IMR-90 (cell line): ENCODE measurements around the gene ATG10. TPM values are rescaled to one million over a fixed set of nuclear protein-coding genes. Genes with fewer than 3 reads are reported as not detected.

Source experiments
- ATAC-seq: fragments of 200-7000 bp; cut with Tn5 transposase; 2 replicates; pipeline ENCODE4 v1.9.1; 2020; ENCODE audit warnings: low read depth, mild to moderate bottlenecking, moderate library complexity
- BruUV-seq: library from RNA; stranded (reverse); fragments of 400-500 nt; replicated peaks from 2 replicates; lab custom pipeline; 2021; lab: Mats Ljungman, UMichigan
- CTCF ChIA-PET: fragments of 300-600 bp; formaldehyde crosslinking; extraction: SDS; loops from one replicate; lab custom pipeline; 2021; ENCODE audit warnings: antibody characterized with exemption; lab: Yijun Ruan, JAX
- POLR2A ChIA-PET: fragments of 300-600 bp; sonication (Branson Sonifier 250); formaldehyde crosslinking; loops from one replicate; lab custom pipeline; 2022; ENCODE audit warnings: antibody characterized with exemption; ENCODE audit not compliant: unreplicated experiment; lab: Charles Lee
- DNase-seq: peaks from one replicate; pipeline ENCODE4 v3.0.0; 2013
- H2AFZ ChIP-seq: replicated peaks from 2 replicates; pipeline ENCODE3; 2013; ENCODE audit warnings: low read length, mild to moderate bottlenecking; ENCODE audit not compliant: poor library complexity
- H2AK5ac ChIP-seq: 2 replicates; pipeline ENCODE4 v1.6.1; 2013; ENCODE audit warnings: low read depth, low read length, inconsistent platforms
- H2AK9ac ChIP-seq: replicated peaks from 2 replicates; pipeline ENCODE3; 2013; ENCODE audit warnings: mild to moderate bottlenecking, low read depth, low read length, moderate library complexity; ENCODE audit not compliant: poor library complexity
- H2BK120ac ChIP-seq: 2 replicates; pipeline ENCODE4 v1.6.1; 2013; ENCODE audit warnings: low read depth, low read length, inconsistent platforms
- H2BK15ac ChIP-seq: 3 replicates; pipeline ENCODE4 v1.6.1; 2013; ENCODE audit warnings: low read depth, low read length, inconsistent platforms
- H2BK20ac ChIP-seq: 2 replicates; pipeline ENCODE4 v1.6.1; 2013; ENCODE audit warnings: low read depth, mild to moderate bottlenecking, inconsistent platforms, low read length, moderate library complexity
- H2BK5ac ChIP-seq: 2 replicates; pipeline ENCODE4 v1.6.1; 2013; ENCODE audit warnings: mild to moderate bottlenecking, low read depth, low read length, inconsistent platforms; ENCODE audit not compliant: poor library complexity, severe bottlenecking
- H3K14ac ChIP-seq: replicated peaks from 2 replicates; pipeline ENCODE4 v1.6.1; 2013; ENCODE audit warnings: low read depth, low read length, inconsistent platforms
- H3K18ac ChIP-seq: 2 replicates; pipeline ENCODE4 v1.6.1; 2013; ENCODE audit warnings: low read depth, low read length, control low read depth
- H3K23ac ChIP-seq: 2 replicates; pipeline ENCODE4 v1.6.1; 2013; ENCODE audit warnings: low read depth, low read length, inconsistent platforms
- H3K27ac ChIP-seq: 2 replicates; pipeline ENCODE4 v1.5.1; 2013; ENCODE audit warnings: mild to moderate bottlenecking, control low read depth, low read length; ENCODE audit not compliant: insufficient read depth
- H3K27me3 ChIP-seq: 2 replicates; pipeline ENCODE4 v1.6.1; 2013; ENCODE audit warnings: low read length; ENCODE audit not compliant: control insufficient read depth, insufficient read depth
- H3K36me3 ChIP-seq: 2 replicates; pipeline ENCODE4 v1.6.1; 2013; ENCODE audit warnings: low read length, mixed read lengths; ENCODE audit not compliant: control insufficient read depth, insufficient read depth
- H3K4ac ChIP-seq: 2 replicates; pipeline ENCODE4 v1.6.1; 2013; ENCODE audit warnings: low read depth, low read length, inconsistent platforms
- H3K4me1 ChIP-seq: 2 replicates; pipeline ENCODE4 v1.6.1; 2013; ENCODE audit warnings: low read length, mixed read lengths; ENCODE audit not compliant: control insufficient read depth, insufficient read depth
- H3K4me2 ChIP-seq: 2 replicates; pipeline ENCODE4 v1.6.1; 2013; ENCODE audit warnings: low read depth, mild to moderate bottlenecking, control low read depth, low read length, moderate library complexity
- H3K4me3 ChIP-seq: 2 replicates; pipeline ENCODE4 v1.5.1; 2013; ENCODE audit warnings: low read depth, mild to moderate bottlenecking, control low read depth, low read length, moderate library complexity; ENCODE audit not compliant: insufficient read depth
- H3K56ac ChIP-seq: 2 replicates; pipeline ENCODE4 v1.6.1; 2013; ENCODE audit warnings: low read length, inconsistent platforms; ENCODE audit not compliant: insufficient read depth; ENCODE audit errors: extremely low read depth
- H3K79me1 ChIP-seq, 2 experiments: 2 replicates each; pipeline ENCODE4 v1.6.1; 2013; ENCODE audit warnings: low read length in 2 of 2, inconsistent platforms in 1 of 2, low read depth in 1 of 2
- H3K9ac ChIP-seq: 2 replicates; pipeline ENCODE4 v1.6.1; 2013; ENCODE audit warnings: low read depth, low read length, control low read depth
- H3K9me1 ChIP-seq: 2 replicates; pipeline ENCODE4 v1.6.1; 2013; ENCODE audit warnings: low read length, inconsistent platforms; ENCODE audit not compliant: insufficient read depth
- H3K9me3 ChIP-seq: 2 replicates; pipeline ENCODE4 v1.6.1; 2013; ENCODE audit warnings: low read length; ENCODE audit not compliant: control insufficient read depth, insufficient read depth
- H4K20me1 ChIP-seq: 2 replicates; pipeline ENCODE4 v1.6.1; 2013; ENCODE audit warnings: low read length, inconsistent platforms; ENCODE audit not compliant: insufficient read depth
- H4K5ac ChIP-seq: 2 replicates; pipeline ENCODE4 v1.6.1; 2013; ENCODE audit warnings: mild to moderate bottlenecking, low read depth, low read length, control low read depth
- H4K8ac ChIP-seq, 2 experiments: 2 replicates each; pipeline ENCODE4 v1.6.1; 2013; ENCODE audit warnings: low read depth in 2 of 2, low read length in 2 of 2, control low read depth in 1 of 2, inconsistent platforms in 1 of 2
- H4K91ac ChIP-seq: 2 replicates; pipeline ENCODE4 v1.6.1; 2013; ENCODE audit warnings: low read depth, low read length, inconsistent platforms; ENCODE audit not compliant: insufficient read depth
- CTCF ChIP-seq: conservative IDR thresholded peaks from 2 replicates; pipeline ENCODE4 v1.5.1; 2012; ENCODE audit warnings: mild to moderate bottlenecking, low read depth, low read length, improper control_type of control experiment
- FOS ChIP-seq: fragments of 150-350 bp; IDR thresholded peaks from 2 replicates; pipeline ENCODE4 v1.6.1; 2016; ENCODE audit warnings: low read depth, low read length
- MAFK ChIP-seq: IDR thresholded peaks from 2 replicates; pipeline ENCODE4 v1.6.1; 2012; ENCODE audit warnings: low read depth, low read length, improper control_type of control experiment
- NFE2L2 ChIP-seq: fragments of 150-350 bp; IDR thresholded peaks from 2 replicates; pipeline ENCODE4 v1.6.1; 2016; ENCODE audit warnings: low read depth, mild to moderate bottlenecking, low read length
- RAD21 ChIP-seq: IDR thresholded peaks from 2 replicates; pipeline ENCODE4 v1.6.1; 2012; ENCODE audit warnings: low read length, improper control_type of control experiment
- RCOR1 ChIP-seq: IDR thresholded peaks from 2 replicates; pipeline ENCODE4 v1.6.1; 2012; ENCODE audit warnings: mild to moderate bottlenecking, low read length, improper control_type of control experiment; ENCODE audit not compliant: insufficient replicate concordance
- RFX5 ChIP-seq: IDR thresholded peaks from 2 replicates; pipeline ENCODE4 v1.8.0; 2012; ENCODE audit warnings: low read depth, mild to moderate bottlenecking, low read length, moderate library complexity
- WGBS, 2 experiments: methylation state at CpG; one replicate each; pipeline versions ENCODE4 v1.1.5 to v1.1.7; 2013; ENCODE audit warnings: missing lambda C conversion rate in 2 of 2; ENCODE audit not compliant: insufficient read length in 1 of 2; ENCODE audit errors: extremely low coverage in 2 of 2; 5-methylcytosine and 5-hydroxymethylcytosine counted together
- dilution Hi-C: fragments of 300-500 bp; cut with HindIII; formaldehyde crosslinking; loops from one replicate; pipeline ENCODE4 v1.14.3; 2018; ENCODE audit warnings: low sequenced_read_pairs; ENCODE audit not compliant: unreplicated experiment
- in situ Hi-C: fragments of 300-500 bp; cut with MboI; formaldehyde crosslinking; loops from 3 replicates; pipeline ENCODE4 v1.14.3; 2019; ENCODE audit warnings: low sequenced_read_pairs, inconsistent platforms, mixed read lengths
- intact Hi-C: fragments of 100-400 bp; cut with micrococcal nuclease; formaldehyde crosslinking; loops from 2 replicates; pipeline ENCODE4 v1.10.0; 2022
- polyA plus RNA-seq, 3 experiments: library from polyadenylated mRNA; depleted of rRNA; stranded (reverse); fragments of >200 nt; gene quantifications; 2 replicates each; pipeline ENCODE4 v1.2.3, GENCODE V29; 2012; ENCODE audit warnings: low replicate concordance in 1 of 3
- total RNA-seq: library from RNA; depleted of rRNA; stranded (reverse); fragments of >200 nt; gene quantifications from 2 replicates; pipeline ENCODE4 v1.2.3, GENCODE V29; 2012

The ATG10 gene
- total and polyA plus RNA-seq, 2 of the 4 experiments (the other 2 are of a cell fraction) = 3.4 to 8.1 TPM

- WGBS, 2 experiments = 73% methylated on average over 2 of the region's 6 CpGs; no CpG with 5 or more reads in 1 of the 2 experiments
- H3K23ac ChIP-seq = no peak overlapping the region
- H3K56ac ChIP-seq = no peak overlapping the region
- H3K4me2 ChIP-seq = no peak overlapping the region
- no peak overlapping the region for H3K14ac ChIP-seq
- H2BK15ac ChIP-seq = no peak overlapping the region
- no peak overlapping the region for H2BK5ac ChIP-seq
- H2AFZ ChIP-seq = no peak overlapping the region
- ChIA-PET POLR2A (no interaction called here), CTCF (no interaction called here)
- H3K9me3 ChIP-seq = no peaks in the 10 kb centered on the region
- no peak overlapping the region for H3K27ac ChIP-seq
- H3K79me1 ChIP-seq = no peaks in the 10 kb centered on the region
- BruUV-seq = no TSS peak
- no peaks in the 10 kb centered on the region for H3K4me1 ChIP-seq
- H2BK20ac ChIP-seq = no peak overlapping the region
- dilution Hi-C loops (no loop called here), in situ Hi-C loops (no loop called here), intact Hi-C loops (no loop called here)
- H2AK9ac ChIP-seq = no peak overlapping the region
- H3K36me3 ChIP-seq = no peaks in the 10 kb centered on the region
- H3K4ac ChIP-seq = no peak overlapping the region
- no peak overlapping the region for H2BK120ac ChIP-seq
- no peak overlapping the region for H3K18ac ChIP-seq
- no peaks in the 10 kb centered on the region for H4K20me1 ChIP-seq
- H4K8ac ChIP-seq = no peak overlapping the region
- no peak overlapping the region for H3K4me3 ChIP-seq
- ATAC-seq = no peak
- no peak for DNase-seq
- H3K9ac ChIP-seq = no peak overlapping the region
- H4K5ac ChIP-seq = no peak overlapping the region
- TF ChIP-seq NFE2L2 (no peak), FOS (no peak), MAFK (no peak), RCOR1 (no peak), CTCF (no peak), RFX5 (no peak), RAD21 (no peak)
- no peaks in the 10 kb centered on the region for H3K27me3 ChIP-seq
- no peaks in the 10 kb centered on the region for H3K9me1 ChIP-seq
- no peak overlapping the region for H4K91ac ChIP-seq
- no peak overlapping the region for H2AK5ac ChIP-seq
Measured at GRCh38 chr5:82290908-82291307, 319.1 kb downstream of the ATG10 start.
